ENCODE measurements around the gene CMTM4. TPM values are rescaled to one million over a fixed set of nuclear protein-coding genes. Genes with fewer than 3 reads are reported as not detected.

Gene CMTM4
- polyA plus RNA-seq, 1 of the 3 experiments (the other 2 are of a cell fraction) = 21.7 TPM

- Histone ChIP-seq H3K9me2 (no peaks in the 10 kb centered on the region), H2AFZ (ENCODE audit: low read depth) (no peak overlapping the region), H3K79me2 (ENCODE audit: insufficient read depth) (peaks cover 77% of the 10 kb centered on the region), H3K4me3 (ENCODE audit: low read depth in 2 of 2, low read length in 1 of 2) (no peak overlapping the region), H3K27me3 (ENCODE audit: insufficient read depth) (no peaks in the 10 kb centered on the region), H4K20me1 (ENCODE audit: insufficient read depth) (no peaks in the 10 kb centered on the region), H3K9ac (no peak overlapping the region), H3K27ac (ENCODE audit: low read depth in 2 of 2, low read length in 1 of 2) (no peak overlapping the region), H3K4me1 (ENCODE audit: control insufficient read depth in 1 of 2, insufficient read depth in 2 of 2, low read depth in 1 of 2, low read length in 1 of 2) (peaks cover 6 to 9% of the 10 kb centered on the region in 2 experiments; a peak in 2 of 4 replicates), H3K36me3 (replicated peaks in 1 of 2; ENCODE audit: control insufficient read depth in 1 of 2, insufficient read depth in 2 of 2, low read length in 1 of 2) (no peaks in the 10 kb centered on the region), H3K9me3 (no peaks in the 10 kb centered on the region), H3K4me2 (no peak overlapping the region), H3F3A (replicated peaks; ENCODE audit: insufficient read depth) (no peaks in the 10 kb centered on the region)
- ChIA-PET POLR2A (no interaction called here), CTCF (interaction anchor here (0.6 to 3.7 kb wide), 3 partner anchors 14 to 464 kb away, joined by 3 to 13 read pairs (median 4); no protein-coding TSS in a partner anchor)
- DNase-seq = no peak
- 98% methylated on average over 6 of the region's 6 CpGs for WGBS (ENCODE audit: low lambda C conversion rate)
- TF ChIP-seq REST (IDR thresholded peaks at IDR 0.05; ENCODE audit: low read depth, low read length) = no peak
These were observed 5.3 kb downstream of the CMTM4 start for GRCh38 chr16:66691234-66691633.

GRCh38 chr16:66690106-66690847, 6.3 kb downstream of the CMTM4 start:
- Histone ChIP-seq H3K4me2 (no peak overlapping the region), H3K27me3 (ENCODE audit: insufficient read depth) (no peaks in the 10 kb centered on the region), H3K4me1 (ENCODE audit: control insufficient read depth in 1 of 2, insufficient read depth in 2 of 2, low read depth in 1 of 2, low read length in 1 of 2) (peaks cover 1 to 2% of the 10 kb centered on the region in 2 experiments; a peak in 2 of 4 replicates), H3K27ac (ENCODE audit: low read depth in 2 of 2, low read length in 1 of 2) (no peak overlapping the region), H3K4me3 (ENCODE audit: low read depth in 2 of 2, low read length in 1 of 2) (no peak overlapping the region), H3K9me3 (no peaks in the 10 kb centered on the region), H3K36me3 (replicated peaks in 1 of 2; ENCODE audit: control insufficient read depth in 1 of 2, insufficient read depth in 2 of 2, low read length in 1 of 2) (no peaks in the 10 kb centered on the region), H3K9ac (no peak overlapping the region), H4K20me1 (ENCODE audit: insufficient read depth) (no peaks in the 10 kb centered on the region), H3K79me2 (ENCODE audit: insufficient read depth) (peaks cover 68% of the 10 kb centered on the region), H3F3A (replicated peaks; ENCODE audit: insufficient read depth) (no peaks in the 10 kb centered on the region), H3K9me2 (no peaks in the 10 kb centered on the region), H2AFZ (ENCODE audit: low read depth) (no peak overlapping the region)
- POLR2A ChIA-PET = no interaction called here
- WGBS (ENCODE audit: low lambda C conversion rate) = 84% methylated on average over 7 of the region's 7 CpGs
- no peak for DNase-seq
- CTCF ChIA-PET = interaction anchor here (0.6 to 3.7 kb wide), 3 partner anchors 28 to 178 kb away, joined by 3 to 13 read pairs (median 3); no protein-coding TSS in a partner anchor
- TF ChIP-seq RFX5 (IDR thresholded peaks at IDR 0.05; ENCODE audit: low read length) (no peak), CHD2 (IDR thresholded peaks at IDR 0.05; ENCODE audit: low read length, partially characterized antibody) (no peak), FOXM1 (IDR thresholded peaks at IDR 0.05; ENCODE audit: low read depth) (no peak), TAF1 (IDR thresholded peaks at IDR 0.05; ENCODE audit: borderline replicate concordance, low read depth, low read length) (no peak), ZBTB33 (IDR thresholded peaks at IDR 0.05; ENCODE audit: borderline replicate concordance, low read depth) (no peak), GABPA (IDR thresholded peaks at IDR 0.05; ENCODE audit: low read depth) (no peak), ELF1 (IDR thresholded peaks at IDR 0.05) (no peak), TCF12 (IDR thresholded peaks at IDR 0.05) (no peak), EP300 (IDR thresholded peaks at IDR 0.05; ENCODE audit: borderline replicate concordance in 1 of 2, low read depth in 1 of 2, low read length in 1 of 2) (no peak), REST (IDR thresholded peaks at IDR 0.05; ENCODE audit: low read depth, low read length) (no peak), RXRA (IDR thresholded peaks at IDR 0.05; ENCODE audit: borderline replicate concordance, low read depth) (no peak), RCOR1 (IDR thresholded peaks at IDR 0.05; ENCODE audit: low read length) (no peak), YY1 (IDR thresholded peaks at IDR 0.05; ENCODE audit: low read depth) (no peak), FOXJ3 (CRISPR knock-in tag; IDR thresholded peaks at IDR 0.05) (no peak), NRF1 (IDR thresholded peaks at IDR 0.05; ENCODE audit: low read depth, low read length) (no peak), EZH2phosphoT487 (IDR thresholded peaks at IDR 0.05; ENCODE audit: borderline replicate concordance, low read depth) (no peak), MAX (IDR thresholded peaks at IDR 0.05; ENCODE audit: low read depth) (no peak)
